K562 (cell line): ENCODE measurements around the gene FBLN7. TPM values are rescaled to one million over a fixed set of nuclear protein-coding genes. Genes with fewer than 3 reads are reported as not detected.

ENCODE experiments used
- ATAC-seq: fragments of 200-7000 bp; cut with Tn5 transposase; 3 replicates; pipeline ENCODE4 v1.9.1; 2020; ENCODE audit warnings: moderate library complexity
- BruUV-seq: library from RNA; stranded (reverse); fragments of 400-500 nt; replicated peaks from 2 replicates; lab custom pipeline; 2021; lab: Mats Ljungman, UMichigan
- CTCF ChIA-PET: fragments of 300-600 bp; formaldehyde crosslinking; extraction: SDS; loops from one replicate; lab custom pipeline; 2021; ENCODE audit warnings: low intra/inter-chr PET ratio; lab: Yijun Ruan, JAX
- POLR2A ChIA-PET: fragments of 300-600, 350-650 bp; sonication (Branson Sonifier 250); formaldehyde crosslinking; extraction: SDS; loops from one replicate; lab custom pipeline; 2021; ENCODE audit warnings: antibody characterized with exemption, inconsistent platforms; lab: Yijun Ruan, JAX
- DNase-seq, 4 experiments: peaks; one replicate each; pipeline versions ENCODE4 v3.0.0 to v3.0.0-alpha.2; 2011 to 2018; ENCODE audit warnings: low spot score in 3 of 4, mixed read lengths in 3 of 4; ENCODE audit errors: extremely low read depth in 1 of 4
- FAIRE-seq: peaks from 2 replicates; lab custom pipeline; 2011; peaks lifted over from hg19 to GRCh38; lab: Jason Lieb, UNC
- H2AFZ ChIP-seq: 2 replicates; pipeline ENCODE4 v1.6.0; 2011; ENCODE audit warnings: low read depth, low read length, control low read depth, inconsistent platforms
- H3K27ac ChIP-seq: fragments of 200-600 bp; 3 replicates; pipeline ENCODE4 v1.8.0; 2011; ENCODE audit warnings: low read depth, mild to moderate bottlenecking, control low read depth, inconsistent platforms, low read length, moderate library complexity, mixed read lengths; ENCODE audit errors: extremely low read depth
- H3K27me3 ChIP-seq, 2 experiments: fragments of 300-600 bp in 1 of 2; 2 replicates in 1 of 2; 3 replicates in 1 of 2; pipeline versions ENCODE4 v1.6.0 to v1.8.0; 2011; ENCODE audit warnings: inconsistent platforms in 2 of 2, low read length in 2 of 2, mild to moderate bottlenecking in 1 of 2, mixed read lengths in 1 of 2, moderate library complexity in 1 of 2; ENCODE audit not compliant: control insufficient read depth in 2 of 2, insufficient read depth in 2 of 2
- H3K36me3 ChIP-seq: fragments of 300-600 bp; 3 replicates; pipeline ENCODE4 v1.8.0; 2011; ENCODE audit warnings: mild to moderate bottlenecking, low read length, inconsistent platforms; ENCODE audit not compliant: control insufficient read depth, insufficient read depth
- H3K4me1 ChIP-seq, 2 experiments: fragments of 200-600 bp in 1 of 2; replicated peaks in 1 of 2; 2 replicates in 1 of 2; 3 replicates in 1 of 2; pipeline versions ENCODE4 v1.5.1 to v1.8.0; 2011; ENCODE audit warnings: inconsistent platforms in 2 of 2, low read length in 2 of 2, mild to moderate bottlenecking in 1 of 2, mixed read lengths in 1 of 2, moderate library complexity in 1 of 2; ENCODE audit not compliant: control insufficient read depth in 2 of 2, insufficient read depth in 2 of 2
- H3K4me2 ChIP-seq: 2 replicates; pipeline ENCODE4 v1.6.1; 2011; ENCODE audit warnings: low read length, control low read depth, inconsistent platforms, mixed read lengths; ENCODE audit not compliant: insufficient read depth
- H3K4me3 ChIP-seq: fragments of 200-600 bp; sonication (generic), shearing (Covaris generic); 2 replicates; pipeline ENCODE4 v1.5.1; 2016; ENCODE audit warnings: control low read depth, inconsistent platforms
- H3K79me2 ChIP-seq: fragments of 200-600 bp; 3 replicates; pipeline ENCODE4 v1.8.0; 2011; ENCODE audit warnings: low read length, inconsistent platforms; ENCODE audit not compliant: control insufficient read depth, insufficient read depth
- H3K9ac ChIP-seq, 2 experiments: 2 replicates each; pipeline versions ENCODE4 v1.6.0 to v1.6.1; 2011; ENCODE audit warnings: low read depth in 2 of 2, low read length in 2 of 2, control low read depth in 1 of 2, inconsistent platforms in 1 of 2, mild to moderate bottlenecking in 1 of 2, mixed read lengths in 1 of 2; ENCODE audit not compliant: insufficient read depth in 1 of 2
- H3K9me1 ChIP-seq: one replicate; pipeline ENCODE4 v1.6.0; 2011; ENCODE audit warnings: inconsistent platforms, mild to moderate bottlenecking, low read length, moderate library complexity; ENCODE audit not compliant: control insufficient read depth, insufficient read depth
- H3K9me3 ChIP-seq: replicated peaks from 2 replicates; pipeline ENCODE4 v1.5.1; 2011; ENCODE audit warnings: low read depth, low read length, inconsistent platforms; ENCODE audit not compliant: control insufficient read depth, insufficient read depth
- H4K20me1 ChIP-seq: replicated peaks from 2 replicates; pipeline ENCODE4 v1.6.1; 2011; ENCODE audit warnings: low read length, inconsistent platforms, mixed read lengths; ENCODE audit not compliant: control insufficient read depth, insufficient read depth
- GTF2A2 ChIP-seq: IDR thresholded peaks from 2 replicates; pipeline ENCODE4 v1.6.1; 2016; ENCODE audit warnings: mild to moderate bottlenecking, missing genetic modification characterization, missing compliant biosample characterization
- ZBTB34 ChIP-seq: fragments of 250-450 bp; sonication (Bioruptor Pico); IDR thresholded peaks from 2 replicates; pipeline ENCODE4 v1.8.0; 2021; ENCODE audit warnings: mild to moderate bottlenecking, moderate library complexity
- WGBS: fragments of 100-300 bp; shearing (Covaris generic); methylation state at CpG from one replicate; pipeline ENCODE4 v1.1.6; 2016; ENCODE audit warnings: low coverage, mixed read lengths; ENCODE audit not compliant: insufficient coverage; ENCODE audit errors: missing lambda C conversion rate; 5-methylcytosine and 5-hydroxymethylcytosine counted together
- in situ Hi-C: fragments of 300-500 bp; cut with MboI; formaldehyde crosslinking; loops from 4 replicates; pipeline ENCODE4 v1.15.0; 2018; ENCODE audit warnings: inconsistent platforms, mixed read lengths
- intact Hi-C: fragments of 100-400 bp; cut with micrococcal nuclease; formaldehyde crosslinking; loops from 2 replicates; pipeline ENCODE4 v1.14.2; 2022
- polyA plus RNA-seq, 8 experiments: library from polyadenylated mRNA; depleted of rRNA in 4 of 8; stranded (reverse) in 5 of 8; unstranded in 3 of 8; fragments of >200 nt; fragmentation: Nextera tagmentation in 2 of 8; fragmentation: Illumina TruSeq in 1 of 8; extraction: Ambion mirVana in 2 of 8; extraction: Trizol in 1 of 8; gene quantifications; 2 replicates each; pipeline versions ENCODE4 v1.2.1 to v1.2.3, GENCODE V29; 2011 to 2014; ENCODE audit warnings: inconsistent platforms in 1 of 8, missing spikeins in 1 of 8
- total RNA-seq, 7 experiments: library from RNA; depleted of rRNA in 6 of 7; stranded (reverse); fragments of >200 nt in 6 of 7; fragmentation: Illumina TruSeq in 2 of 7; extraction: Trizol in 2 of 7; gene quantifications; 2 replicates each; pipeline versions ENCODE4 v1.2.1 to v1.2.3, GENCODE V29; 2011 to 2021; ENCODE audit warnings: low replicate concordance in 1 of 7

The FBLN7 gene
- total and polyA plus RNA-seq, 9 of the 15 experiments (the other 6 are each of a cell fraction or from before 2014, with no cell fraction given), result 0.13 TPM; not detected in 8

- H2AFZ ChIP-seq, result peak overlapping the region; percentile 97
- no peak for ATAC-seq
- no peak for DNase-seq
- peak overlapping the region; percentile 78 for H3K27ac ChIP-seq
- no peak overlapping the region for H3K9ac ChIP-seq
- no peaks in the 10 kb centered on the region for H3K79me2 ChIP-seq
- BruUV-seq, result no TSS peak
- in situ Hi-C loops, result no loop called here
- intact Hi-C loops, result no loop called here
- no peak overlapping the region for H3K4me3 ChIP-seq
- ChIA-PET POLR2A (interaction anchor here (0.6 kb wide), 1 partner anchor 292 kb away, joined by 3 read pairs; no protein-coding TSS in a partner anchor), CTCF (no interaction called here)
- no peak for FAIRE-seq
- WGBS, result 96% methylated on average over 27 of the region's 31 CpGs
- no peaks in the 10 kb centered on the region for H3K27me3 ChIP-seq
- no peaks in the 10 kb centered on the region for H3K9me1 ChIP-seq
- peaks cover 14 to 21% of the 10 kb centered on the region in 2 experiments for H3K4me1 ChIP-seq
- H3K36me3 ChIP-seq, result no peaks in the 10 kb centered on the region
- H3K4me2 ChIP-seq, result no peak overlapping the region
- no peaks in the 10 kb centered on the region; the same call in 1 of the 2 replicates for H4K20me1 ChIP-seq
- H3K9me3 ChIP-seq, result peaks cover 5% of the 10 kb centered on the region; the same call in 1 of the 2 replicates
- TF ChIP-seq GTF2A2 (0 out of 2 replicates have a peak, but pooled peaks have one; percentile 65), ZBTB34 (CRISPR knock-in tag) (no peak)
- TF ChIP-seq, all 486 proteins: peak for 1
These were observed 49.0 kb downstream of the FBLN7 start for GRCh38 chr2:112187046-112187715.
